ENCODE results near the gene CATSPERD. TPM values are rescaled to one million over a fixed set of nuclear protein-coding genes. Genes with fewer than 3 reads are reported as not detected.

CATSPERD gene
- polyA plus RNA-seq, 3 donors, result not detected

DNA sequence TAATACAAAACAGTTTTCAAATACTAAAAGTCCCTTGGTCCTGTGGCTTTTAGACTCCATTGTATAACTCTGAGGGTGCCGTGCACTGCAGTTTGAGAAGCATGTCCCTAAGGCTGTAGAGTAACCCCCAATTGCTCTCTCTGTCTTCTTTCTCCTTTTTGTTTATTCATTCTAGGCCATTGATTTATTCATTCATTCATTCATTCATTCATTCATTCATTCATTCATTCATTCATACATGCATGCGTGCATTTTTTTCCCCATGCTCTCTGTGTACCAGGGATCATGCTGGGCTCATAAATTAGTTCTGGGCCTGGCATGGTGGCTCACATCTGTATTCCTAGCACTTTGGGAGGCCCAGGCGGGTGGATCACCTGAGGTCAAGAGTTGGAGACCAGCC is 44.8 kb downstream of the CATSPERD start:
- Histone ChIP-seq H3K9me3 (replicated peaks in 1 of 2; ENCODE audit: control insufficient read depth in 1 of 2, insufficient read depth in 1 of 2, low read length in 2 of 2) (no peaks in the 10 kb centered on the region), H3K4me2 (replicated peaks; ENCODE audit: extremely low read depth, low read length, poor library complexity, severe bottlenecking) (no peak overlapping the region), H3K9ac (ENCODE audit: insufficient read depth, low read length, poor library complexity, severe bottlenecking) (no peak overlapping the region), H3K27me3 (ENCODE audit: control insufficient read depth in 2 of 2, insufficient read depth in 2 of 2, low read length in 2 of 2) (no peaks in the 10 kb centered on the region), H4K20me1 (ENCODE audit: insufficient read depth, low read length) (no peaks in the 10 kb centered on the region), H3K79me2 (ENCODE audit: insufficient read depth, low read length) (no peaks in the 10 kb centered on the region), H3K27ac (ENCODE audit: low read depth in 1 of 2, low read length in 2 of 2) (no peak overlapping the region), H3K4me1 (ENCODE audit: control insufficient read depth in 1 of 2, insufficient read depth in 2 of 2, low read length in 2 of 2) (no peaks in the 10 kb centered on the region), H3K4me3 (replicated peaks in 1 of 3; ENCODE audit: low read depth in 2 of 3, low read length in 3 of 3) (no peak overlapping the region), H2AFZ (ENCODE audit: insufficient read depth, low read depth, low read length, poor library complexity, severe bottlenecking) (no peak overlapping the region), H3K36me3 (replicated peaks in 1 of 2; ENCODE audit: control insufficient read depth in 1 of 2, insufficient read depth in 2 of 2, low read length in 2 of 2) (no peaks in the 10 kb centered on the region)
- Mint-ChIP-seq H3K27ac (no peak overlapping the region), H3K9me3 (peaks cover 0 to 10% (median 1%) of the 10 kb centered on the region in 7 donors), H3K4me3 (no peak overlapping the region), H3K27me3 (ENCODE audit: low read depth in 3 of 3) (peaks cover 0 to 10% (median 2%) of the 10 kb centered on the region in 3 donors), H3K36me3 (no peaks in the 10 kb centered on the region), H3K4me1 (no peaks in the 10 kb centered on the region)
- intact Hi-C loops (cut with micrococcal nuclease), result no loop called here
- WGBS (ENCODE audit: insufficient coverage), result 100% methylated on average over 1 of the region's 3 CpGs
- TF ChIP-seq, protein P1, sequence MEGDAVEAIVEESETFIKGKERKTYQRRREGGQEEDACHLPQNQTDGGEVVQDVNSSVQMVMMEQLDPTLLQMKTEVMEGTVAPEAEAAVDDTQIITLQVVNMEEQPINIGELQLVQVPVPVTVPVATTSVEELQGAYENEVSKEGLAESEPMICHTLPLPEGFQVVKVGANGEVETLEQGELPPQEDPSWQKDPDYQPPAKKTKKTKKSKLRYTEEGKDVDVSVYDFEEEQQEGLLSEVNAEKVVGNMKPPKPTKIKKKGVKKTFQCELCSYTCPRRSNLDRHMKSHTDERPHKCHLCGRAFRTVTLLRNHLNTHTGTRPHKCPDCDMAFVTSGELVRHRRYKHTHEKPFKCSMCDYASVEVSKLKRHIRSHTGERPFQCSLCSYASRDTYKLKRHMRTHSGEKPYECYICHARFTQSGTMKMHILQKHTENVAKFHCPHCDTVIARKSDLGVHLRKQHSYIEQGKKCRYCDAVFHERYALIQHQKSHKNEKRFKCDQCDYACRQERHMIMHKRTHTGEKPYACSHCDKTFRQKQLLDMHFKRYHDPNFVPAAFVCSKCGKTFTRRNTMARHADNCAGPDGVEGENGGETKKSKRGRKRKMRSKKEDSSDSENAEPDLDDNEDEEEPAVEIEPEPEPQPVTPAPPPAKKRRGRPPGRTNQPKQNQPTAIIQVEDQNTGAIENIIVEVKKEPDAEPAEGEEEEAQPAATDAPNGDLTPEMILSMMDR (IDR thresholded peaks at IDR 0.05), result no peak
- DNase-seq, result no peak

DNA sequence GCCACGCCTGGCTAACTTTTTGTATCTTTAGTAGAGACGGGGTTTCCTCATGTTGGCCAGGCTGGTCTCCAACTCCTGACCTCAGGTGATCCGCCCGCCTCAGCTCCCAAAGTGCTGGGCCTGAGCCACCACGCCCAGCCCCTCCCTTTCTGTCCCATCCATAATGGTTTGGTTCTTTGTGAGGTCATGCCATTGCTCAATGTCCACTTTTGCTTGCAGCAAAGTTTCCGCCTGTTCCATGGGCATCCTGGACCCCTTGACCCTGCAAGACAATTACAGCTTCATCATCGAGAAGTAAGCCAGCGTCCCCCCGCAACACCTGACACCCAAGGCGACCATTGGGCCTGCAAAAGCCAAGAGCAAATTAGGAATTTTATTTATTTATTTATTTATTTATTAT is 47.5 kb downstream of the CATSPERD start:
- no peak overlapping the region for H3K9ac ChIP-seq (ENCODE audit: insufficient read depth, low read length, poor library complexity, severe bottlenecking)
- no peaks in the 10 kb centered on the region for H3K79me2 ChIP-seq (ENCODE audit: insufficient read depth, low read length)
- H3K36me3 Mint-ChIP-seq, result no peaks in the 10 kb centered on the region
- no peaks in the 10 kb centered on the region for H3K4me1 ChIP-seq (ENCODE audit: control insufficient read depth in 1 of 2, insufficient read depth in 2 of 2, low read length in 2 of 2)
- no peak overlapping the region for H3K27ac Mint-ChIP-seq
- no peak overlapping the region for H2AFZ ChIP-seq (ENCODE audit: insufficient read depth, low read depth, low read length, poor library complexity, severe bottlenecking)
- H3K4me1 Mint-ChIP-seq, result no peaks in the 10 kb centered on the region
- no peaks in the 10 kb centered on the region for H3K36me3 ChIP-seq (replicated peaks in 1 of 2; ENCODE audit: control insufficient read depth in 1 of 2, insufficient read depth in 2 of 2, low read length in 2 of 2)
- TF ChIP-seq, protein P1 (IDR thresholded peaks at IDR 0.05), result no peak
- H3K9me3 Mint-ChIP-seq, result peaks cover 0 to 4% (median 0%) of the 10 kb centered on the region in 7 donors
- intact Hi-C loops (cut with micrococcal nuclease), result no loop called here
- no peak overlapping the region for H3K27ac ChIP-seq (ENCODE audit: low read depth in 1 of 2, low read length in 2 of 2)
- no peak overlapping the region for H3K4me2 ChIP-seq (replicated peaks; ENCODE audit: extremely low read depth, low read length, poor library complexity, severe bottlenecking)
- H3K9me3 ChIP-seq (replicated peaks in 1 of 2; ENCODE audit: control insufficient read depth in 1 of 2, insufficient read depth in 1 of 2, low read length in 2 of 2), result no peaks in the 10 kb centered on the region
- no peaks in the 10 kb centered on the region for H3K27me3 ChIP-seq (ENCODE audit: control insufficient read depth in 2 of 2, insufficient read depth in 2 of 2, low read length in 2 of 2)
- H3K27me3 Mint-ChIP-seq (ENCODE audit: low read depth in 3 of 3), result peaks cover 4 to 7% (median 5%) of the 10 kb centered on the region in 3 donors
- no peak for DNase-seq
- no peaks in the 10 kb centered on the region for H4K20me1 ChIP-seq (ENCODE audit: insufficient read depth, low read length)
- H3K4me3 Mint-ChIP-seq, result no peak overlapping the region
- H3K4me3 ChIP-seq (replicated peaks in 1 of 3; ENCODE audit: low read depth in 2 of 3, low read length in 3 of 3), result no peak overlapping the region
- WGBS (ENCODE audit: insufficient coverage), result 100% methylated on average over 2 of the region's 10 CpGs
